22Rv1 (cell line): Measurements from ENCODE around the gene CNPY2.
A peak's percentile ranks its signal among the peaks of the same experiment; 100 is the strongest.

ENCODE experiments used
- H3K27ac ChIP-seq: fragments of 450-650 bp; 2 replicates; pipeline ENCODE4 v1.5.1; 2017
- ZFX ChIP-seq: fragments of 450-650 bp; IDR thresholded peaks from 2 replicates; pipeline ENCODE4 v1.6.1; 2017; ENCODE audit warnings: antibody characterized with exemption, borderline replicate concordance
- TF ChIP-seq, protein P1 (sequence below): fragments of 450-650 bp; IDR thresholded peaks from 2 replicates; pipeline ENCODE4 v1.5.1; 2017; ENCODE audit warnings: mild to moderate bottlenecking

CNPY2 gene

DNA sequence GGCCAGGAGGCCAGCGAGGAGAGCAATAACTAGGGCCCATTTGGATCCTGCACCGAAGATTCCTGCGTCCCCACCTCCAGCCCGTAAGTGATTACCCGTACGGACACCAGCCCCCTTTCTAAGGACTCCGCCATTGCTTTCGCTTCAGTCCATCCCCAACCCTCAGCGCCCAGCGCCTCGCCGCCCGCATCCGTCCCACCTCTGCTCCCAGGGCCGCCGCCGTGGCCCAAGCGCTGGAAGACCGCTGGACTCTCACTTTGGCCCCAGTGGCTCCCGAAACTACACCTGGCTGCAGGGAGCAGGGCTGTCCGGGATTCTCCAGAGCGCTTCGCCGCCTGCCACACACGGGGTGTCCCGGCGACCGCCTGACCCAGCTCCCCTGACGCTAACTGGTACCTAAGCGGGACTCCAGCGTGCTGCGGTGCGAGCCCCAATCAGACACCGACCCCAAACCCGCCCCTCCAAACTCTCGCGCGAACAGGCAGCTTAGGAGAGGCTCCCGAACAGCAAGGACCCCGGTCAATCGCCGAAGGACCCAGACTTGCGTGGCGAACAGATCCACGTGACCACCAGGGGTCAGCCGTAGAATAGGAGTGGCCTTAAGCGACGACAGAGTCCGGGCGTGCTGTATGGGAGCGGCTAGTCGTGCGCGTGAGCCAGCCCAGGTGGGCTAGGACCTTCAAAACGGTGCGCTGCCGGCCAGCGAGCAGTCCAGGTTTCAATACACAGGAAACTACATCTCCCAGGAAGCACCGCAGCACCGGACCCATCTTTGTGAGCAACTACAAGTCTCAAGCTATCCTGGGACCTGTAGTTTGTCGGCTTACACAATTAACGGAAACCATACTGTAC lies at the start of gene CNPY2:
Gene CNPY2 (minus strand): TSS at position 367 of the 852 bp plus-strand sequence. CDS start 771 bp downstream, outside the sequence.
- TF ChIP-seq, protein P1, sequence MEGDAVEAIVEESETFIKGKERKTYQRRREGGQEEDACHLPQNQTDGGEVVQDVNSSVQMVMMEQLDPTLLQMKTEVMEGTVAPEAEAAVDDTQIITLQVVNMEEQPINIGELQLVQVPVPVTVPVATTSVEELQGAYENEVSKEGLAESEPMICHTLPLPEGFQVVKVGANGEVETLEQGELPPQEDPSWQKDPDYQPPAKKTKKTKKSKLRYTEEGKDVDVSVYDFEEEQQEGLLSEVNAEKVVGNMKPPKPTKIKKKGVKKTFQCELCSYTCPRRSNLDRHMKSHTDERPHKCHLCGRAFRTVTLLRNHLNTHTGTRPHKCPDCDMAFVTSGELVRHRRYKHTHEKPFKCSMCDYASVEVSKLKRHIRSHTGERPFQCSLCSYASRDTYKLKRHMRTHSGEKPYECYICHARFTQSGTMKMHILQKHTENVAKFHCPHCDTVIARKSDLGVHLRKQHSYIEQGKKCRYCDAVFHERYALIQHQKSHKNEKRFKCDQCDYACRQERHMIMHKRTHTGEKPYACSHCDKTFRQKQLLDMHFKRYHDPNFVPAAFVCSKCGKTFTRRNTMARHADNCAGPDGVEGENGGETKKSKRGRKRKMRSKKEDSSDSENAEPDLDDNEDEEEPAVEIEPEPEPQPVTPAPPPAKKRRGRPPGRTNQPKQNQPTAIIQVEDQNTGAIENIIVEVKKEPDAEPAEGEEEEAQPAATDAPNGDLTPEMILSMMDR = peak; percentile 33; the same call in 1 of the 2 replicates
- TF ChIP-seq ZFX = no peak

DNA sequence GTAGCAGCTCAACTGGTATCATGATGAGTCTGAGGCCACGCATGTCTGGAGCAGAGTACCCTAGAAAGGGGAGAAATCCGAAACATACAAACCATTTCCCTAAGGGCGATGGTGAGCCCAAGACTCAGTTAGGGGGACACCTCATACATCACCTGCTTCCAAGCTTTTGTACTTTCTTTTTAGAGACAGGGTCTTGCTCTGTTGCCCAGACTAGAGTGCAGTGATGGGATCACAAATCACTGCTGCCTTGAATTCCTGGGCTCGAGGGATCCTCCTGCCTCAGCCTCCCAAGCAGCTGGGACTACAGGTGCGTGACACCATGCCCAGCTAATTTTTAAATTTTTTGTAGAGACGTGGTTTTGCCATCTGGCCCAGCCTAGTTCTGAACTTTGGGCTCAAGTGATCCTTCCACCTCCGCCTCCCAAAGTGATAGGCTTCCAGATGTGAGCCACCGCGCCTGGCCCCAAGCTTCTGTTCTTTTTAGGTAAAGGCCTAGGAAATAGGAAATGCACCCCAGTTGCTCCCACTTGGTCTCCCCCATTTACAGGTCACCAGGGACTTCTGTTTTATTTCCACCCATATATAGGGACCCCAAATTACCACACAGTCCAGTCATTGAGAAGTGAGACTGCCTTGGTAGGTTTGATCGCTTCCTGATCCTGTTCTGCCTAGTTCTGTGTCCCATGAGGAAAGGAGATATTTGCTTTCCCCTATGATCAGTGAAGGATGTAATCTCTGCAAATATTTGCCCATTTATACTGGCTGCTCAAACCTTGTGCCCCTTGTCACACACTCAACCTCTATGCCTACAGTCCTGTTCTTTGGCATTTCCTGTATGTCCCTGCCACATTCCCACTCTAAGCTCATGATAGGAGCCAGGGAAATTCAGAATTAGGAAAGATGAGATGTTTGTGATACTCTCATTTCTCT lies 46.6 kb upstream of the CNPY2 start, which contains the start of gene APOF:
Gene APOF (minus strand): TSS at position 728 of the 930 bp plus-strand sequence. CDS start 112 bp downstream, at position 616.
- TF ChIP-seq ZFX = no peak
- TF ChIP-seq, protein P1 = no peak
- H3K27ac ChIP-seq = peak within 1 kb of the TSS; percentile 76; the same call in 1 of the 2 replicates

More for the DNA sequence above, at the start of gene CNPY2:
- H3K27ac ChIP-seq = peak within 1 kb of the TSS; percentile 96

DNA sequence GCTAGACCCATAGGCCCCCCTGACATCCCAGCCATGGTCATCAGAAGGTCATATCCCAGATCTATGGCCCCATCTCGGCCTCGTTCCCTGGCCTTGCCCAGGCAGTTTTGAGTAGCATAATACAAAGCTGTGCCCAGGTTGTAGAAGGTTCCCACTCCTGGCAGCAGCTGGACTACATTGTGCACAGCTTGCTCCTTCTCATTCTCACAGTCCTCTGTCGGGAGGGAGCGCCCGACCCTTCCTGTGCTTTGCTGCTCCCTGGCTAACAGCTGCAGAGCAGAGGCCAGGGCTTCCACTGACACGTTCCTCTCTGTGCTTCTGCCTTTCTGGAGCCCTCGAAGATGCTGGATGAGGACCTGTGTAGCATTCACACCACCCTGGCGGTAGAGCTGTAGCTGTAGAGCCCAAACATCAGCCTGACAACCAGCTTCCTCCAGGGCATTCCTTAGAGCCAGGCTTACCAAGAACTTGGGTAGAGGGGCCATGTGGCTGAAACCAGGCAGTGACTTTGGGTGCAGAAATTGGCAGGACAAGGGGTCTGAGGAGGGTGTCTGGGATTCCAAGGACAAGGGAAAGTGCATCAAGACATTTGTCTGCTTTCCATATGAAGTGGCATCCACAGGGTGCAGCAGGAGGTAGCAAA lies 45.8 kb upstream of the CNPY2 start:
- H3K27ac ChIP-seq = peak overlapping the region; percentile 76; the same call in 1 of the 2 replicates
- TF ChIP-seq ZFX = no peak
- TF ChIP-seq, protein P1 = no peak

DNA sequence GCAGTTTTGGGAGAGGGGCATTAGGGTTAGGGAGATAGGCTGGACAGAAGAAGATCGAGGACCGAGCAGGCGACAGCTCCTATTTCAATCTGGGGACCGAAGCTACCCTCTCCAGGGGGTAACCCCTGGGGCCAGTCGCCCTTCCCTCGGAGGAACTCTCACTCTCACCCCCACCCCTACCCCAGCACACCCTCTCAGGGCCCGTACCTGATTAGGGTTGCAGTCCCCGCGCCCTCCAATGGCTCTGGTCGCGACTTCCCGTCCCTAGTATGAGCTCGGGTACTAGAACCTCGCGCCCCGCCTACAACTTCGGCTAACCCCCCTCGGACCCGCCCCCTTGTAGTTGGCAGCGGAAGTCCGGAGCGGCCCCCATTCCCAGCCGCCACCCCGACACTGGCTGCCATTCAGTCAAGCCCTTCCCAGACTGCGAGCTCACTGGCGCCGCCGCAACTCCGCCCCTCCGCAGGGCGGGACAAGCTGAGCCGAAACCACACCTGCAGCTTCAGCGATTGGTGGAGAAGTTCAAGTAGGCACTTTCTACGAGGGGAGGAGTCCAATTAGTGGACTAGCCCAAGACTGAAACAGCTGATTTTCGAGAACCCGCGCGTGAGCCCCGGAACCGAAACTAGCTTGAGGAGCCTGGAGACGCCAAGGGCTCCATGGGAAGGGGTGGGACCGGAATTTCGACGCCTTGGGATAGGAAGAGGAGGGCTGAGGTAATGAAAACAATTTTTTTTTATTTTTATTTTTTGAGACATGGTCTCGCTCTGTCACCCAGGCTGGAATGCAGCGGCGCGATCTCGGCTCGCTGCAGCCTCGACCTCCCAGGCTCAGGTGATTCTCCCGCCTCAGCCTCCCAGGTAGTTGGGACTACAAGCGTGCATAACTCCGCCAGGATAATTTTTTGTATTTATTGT lies 44.3 kb upstream of the CNPY2 start, which contains the start of gene STAT2:
Gene STAT2 (minus strand): TSS at position 257 of the 917 bp plus-strand sequence. CDS start 3,536 bp downstream, outside the sequence.
- no peak for TF ChIP-seq ZFX
- TF ChIP-seq, protein P1 = no peak; the same call in 1 of the 2 replicates
- peak within 1 kb of the TSS; percentile 76 for H3K27ac ChIP-seq

DNA sequence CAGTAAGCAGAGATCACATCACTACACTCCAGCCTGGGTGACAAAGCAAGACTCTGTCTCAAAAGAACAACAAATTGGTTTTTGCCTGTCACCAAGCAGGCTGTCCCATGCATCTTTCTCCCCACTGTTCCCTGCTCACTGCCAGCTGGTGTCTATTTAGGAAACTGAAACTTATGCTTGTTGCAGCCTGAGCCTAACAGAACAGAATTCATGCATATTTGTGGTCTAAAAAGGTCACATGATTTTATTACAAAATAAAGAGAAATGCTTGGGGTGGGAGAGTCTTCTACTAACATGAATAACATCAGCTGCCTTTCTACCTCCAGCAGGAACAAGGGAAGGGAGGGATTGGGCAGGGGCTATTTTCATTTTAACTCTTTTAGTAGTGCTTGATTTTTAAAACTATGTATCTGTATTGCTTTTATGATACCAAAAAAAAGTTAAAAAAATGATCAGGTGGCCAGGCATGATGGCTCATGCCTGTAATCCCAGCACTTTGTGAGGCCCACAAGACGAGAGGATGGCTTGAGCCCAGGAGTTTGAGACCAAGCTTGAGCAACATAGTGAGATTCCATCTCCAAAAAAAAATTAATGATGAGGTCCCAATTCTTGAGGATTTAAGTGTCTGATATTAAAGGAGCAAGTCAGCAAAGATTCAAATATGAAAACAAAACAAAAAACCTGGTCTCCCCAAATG lies 43.2 kb upstream of the CNPY2 start:
- H3K27ac ChIP-seq = peak overlapping the region; percentile 76; the same call in 1 of the 2 replicates
- no peak for TF ChIP-seq ZFX
- TF ChIP-seq, protein P1 = no peak
